Posterior cingulate gyrus (tissue), 11 donors: ENCODE measurements around the gene MRAS.
A peak's percentile ranks its signal among the peaks of the same experiment; 100 is the strongest.
"Not testable (repeated sequence)": the region's sequence is repeated elsewhere in the genome, so short reads cannot be mapped to it uniquely, and the experiment has no call there.

Experiments used
- DNase-seq, 10 donors: peaks; one replicate each; pipeline versions ENCODE4 v3.0.0 to v3.0.0-alpha.2; 2020 to 2021; ENCODE audit warnings: mixed read lengths in 3 of 10
- intact Hi-C: fragments of 100-400 bp; cut with DNase I; formaldehyde crosslinking; loops from one replicate; pipeline ENCODE4 v1.15.1; 2023

The MRAS gene

DNA sequence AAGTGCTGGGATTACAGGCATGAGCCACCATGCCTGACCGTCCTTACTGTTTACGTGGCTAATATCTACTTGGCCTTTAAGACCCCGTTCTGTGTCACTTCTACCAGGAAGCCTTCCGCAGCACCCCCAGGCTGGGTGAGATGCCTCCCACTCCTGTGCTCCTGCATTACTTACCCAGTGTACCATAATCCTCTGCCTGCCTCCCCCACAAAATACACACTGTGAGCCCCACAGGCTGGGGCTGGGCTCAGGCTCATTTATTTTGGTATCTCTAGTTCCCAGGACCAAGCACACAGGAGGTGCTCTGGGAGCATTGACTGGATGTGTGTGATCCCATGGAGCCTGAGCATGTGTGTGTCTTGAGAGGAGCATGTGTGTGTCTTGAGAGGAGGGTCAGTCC, 14.9 kb downstream of the MRAS start:
- DNase-seq, result peak in 2 of 10 donors; percentile 64 to 68
- intact Hi-C loops, result no loop called here

DNA sequence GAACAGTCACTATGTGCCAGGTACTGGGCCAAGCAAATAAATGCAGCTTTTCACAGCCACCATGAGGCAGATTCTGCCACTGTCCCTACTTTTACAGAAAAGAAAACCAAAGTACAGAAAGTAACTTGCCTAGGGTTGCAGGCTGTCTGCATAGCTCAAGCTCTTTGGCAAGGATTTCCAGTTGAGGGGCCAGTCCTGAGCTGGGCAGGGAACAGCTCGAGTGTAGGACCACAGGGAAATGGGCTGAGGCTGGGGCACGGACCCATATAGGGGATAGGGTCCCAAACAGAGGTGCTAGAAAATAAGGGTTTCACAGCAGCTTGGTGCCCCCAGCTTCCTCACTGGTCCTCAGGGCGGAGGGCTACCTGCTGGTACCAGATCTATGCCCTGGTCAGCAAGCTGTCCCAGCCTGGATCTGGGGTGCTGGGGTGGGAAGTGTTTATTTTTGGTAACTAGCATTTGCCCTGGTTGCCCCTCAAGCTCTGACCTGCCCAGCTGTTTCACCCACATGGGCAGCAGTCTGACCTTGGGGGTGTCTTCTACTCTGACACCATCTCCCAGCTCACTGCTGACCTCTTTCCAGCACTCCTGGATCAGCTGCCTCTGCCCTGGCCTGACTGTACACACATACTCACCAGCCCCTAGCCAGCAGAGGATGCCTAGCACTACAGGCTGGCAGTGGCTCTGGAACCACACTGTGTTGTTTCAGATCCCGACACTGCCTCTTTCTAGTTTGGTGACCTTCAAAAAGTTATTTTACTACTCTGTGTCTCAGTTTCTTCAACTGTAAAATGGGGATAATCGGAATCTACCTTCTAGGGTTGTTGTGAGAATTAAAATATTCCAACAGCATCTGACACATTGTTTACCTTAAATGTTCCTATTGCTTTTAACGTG, 16.2 kb downstream of the MRAS start:
- peak in 1 of 10 donors; percentile 64 for DNase-seq
- intact Hi-C loops, result no loop called here

DNA sequence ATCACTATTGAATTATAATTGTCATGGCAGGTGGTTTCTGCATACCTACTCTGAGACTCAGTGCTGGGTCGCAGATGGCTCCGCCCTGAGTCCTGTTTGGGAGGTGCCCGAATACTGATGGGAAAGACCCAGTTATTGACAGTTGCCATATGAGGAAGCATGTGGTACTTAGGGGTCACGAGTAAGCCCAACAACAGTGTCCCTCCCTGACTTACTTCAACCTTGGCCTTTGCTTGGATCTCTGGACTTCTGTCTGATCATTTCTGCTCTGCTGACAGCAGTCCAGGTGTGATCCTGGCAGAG, 16.8 kb downstream of the MRAS start:
- intact Hi-C loops, result no loop called here
- DNase-seq, result peak in 1 of 10 donors; percentile 55

DNA sequence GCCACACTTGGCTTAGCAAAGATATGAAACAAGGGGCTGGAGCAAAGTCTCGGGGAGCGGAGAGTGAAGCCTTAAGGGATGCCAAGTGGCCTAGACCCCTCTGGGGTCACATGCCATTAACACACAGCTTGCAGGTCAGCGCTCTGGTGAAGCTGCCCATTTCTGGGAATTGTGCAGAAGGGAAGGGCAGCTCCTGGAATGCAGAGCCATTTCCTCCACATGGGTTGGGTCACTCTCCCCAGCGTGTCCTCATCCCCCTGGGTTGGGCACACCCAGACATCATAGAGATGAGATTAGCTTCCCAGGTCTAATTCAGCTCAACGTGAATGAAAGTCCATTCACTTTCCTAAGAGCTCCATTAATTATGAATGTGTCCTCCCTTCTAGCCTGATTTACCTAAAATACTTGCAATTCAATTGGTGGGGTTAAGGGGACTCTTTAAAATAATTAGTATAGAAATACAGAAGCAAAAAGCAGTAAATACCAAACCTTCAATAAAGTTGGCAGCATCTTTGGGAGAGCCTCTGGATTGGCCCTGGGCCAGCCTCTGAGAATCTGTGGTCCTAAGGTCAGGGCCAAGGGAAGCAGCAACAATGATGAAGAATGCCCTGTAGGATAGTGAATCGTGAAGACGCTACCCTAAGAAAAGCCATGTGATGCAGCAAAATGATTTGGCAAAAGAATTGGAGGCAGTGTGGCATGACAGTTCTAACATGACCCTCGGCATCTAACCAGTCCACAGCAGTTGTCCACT, 17.8 kb downstream of the MRAS start:
- intact Hi-C loops, result no loop called here
- DNase-seq, result peak in 1 of 10 donors; percentile 67

DNA sequence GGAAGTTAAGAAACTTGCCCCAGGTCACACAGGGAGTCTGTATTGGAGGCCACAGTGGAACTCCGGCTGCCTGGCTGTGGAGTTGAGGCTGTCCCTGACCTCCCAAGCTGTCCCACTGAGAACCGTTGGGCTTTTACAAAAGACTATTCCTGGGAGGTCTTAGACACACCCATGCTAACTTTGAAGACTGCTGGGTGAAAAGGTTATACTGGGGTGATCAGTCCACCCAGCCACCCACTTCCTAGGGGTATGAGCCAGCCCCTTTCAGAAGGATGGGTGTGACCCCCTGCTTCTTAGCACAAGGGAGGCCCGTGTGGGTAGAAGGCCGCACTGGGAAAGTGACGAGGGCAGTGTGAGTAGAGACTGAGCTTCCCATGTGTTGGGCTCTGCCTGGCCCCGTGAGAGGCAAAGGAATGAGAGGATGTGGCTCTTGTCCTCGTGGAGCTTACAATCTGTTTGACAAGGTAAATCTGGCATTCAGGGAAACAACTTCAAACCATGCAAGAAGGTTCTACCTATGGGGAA, 19.0 kb downstream of the MRAS start:
- DNase-seq, result peak in 1 of 10 donors; percentile 73
- intact Hi-C loops, result no loop called here

DNA sequence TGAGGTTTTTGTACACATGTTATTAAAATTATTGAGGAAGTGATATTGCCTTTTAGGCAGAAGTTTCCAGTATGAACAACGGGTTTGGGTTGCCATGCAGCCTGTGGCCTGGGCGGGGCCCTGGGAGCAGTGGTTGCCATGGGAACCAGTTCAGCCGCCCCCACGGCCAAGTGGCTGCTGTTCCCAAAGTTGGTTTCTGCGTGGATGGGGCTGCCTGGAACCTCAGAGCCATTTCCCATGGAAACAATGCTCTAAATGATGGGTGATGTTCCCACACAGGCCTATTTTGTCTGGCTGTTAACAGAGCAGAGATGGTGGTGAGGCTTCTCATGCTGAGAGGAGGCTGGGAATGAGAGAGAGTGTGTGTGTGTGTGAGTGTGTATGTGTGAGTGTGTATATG, 19.5 kb downstream of the MRAS start:
- intact Hi-C loops, result no loop called here
- peak; percentile 38 to 95 (median 76) for DNase-seq

DNA sequence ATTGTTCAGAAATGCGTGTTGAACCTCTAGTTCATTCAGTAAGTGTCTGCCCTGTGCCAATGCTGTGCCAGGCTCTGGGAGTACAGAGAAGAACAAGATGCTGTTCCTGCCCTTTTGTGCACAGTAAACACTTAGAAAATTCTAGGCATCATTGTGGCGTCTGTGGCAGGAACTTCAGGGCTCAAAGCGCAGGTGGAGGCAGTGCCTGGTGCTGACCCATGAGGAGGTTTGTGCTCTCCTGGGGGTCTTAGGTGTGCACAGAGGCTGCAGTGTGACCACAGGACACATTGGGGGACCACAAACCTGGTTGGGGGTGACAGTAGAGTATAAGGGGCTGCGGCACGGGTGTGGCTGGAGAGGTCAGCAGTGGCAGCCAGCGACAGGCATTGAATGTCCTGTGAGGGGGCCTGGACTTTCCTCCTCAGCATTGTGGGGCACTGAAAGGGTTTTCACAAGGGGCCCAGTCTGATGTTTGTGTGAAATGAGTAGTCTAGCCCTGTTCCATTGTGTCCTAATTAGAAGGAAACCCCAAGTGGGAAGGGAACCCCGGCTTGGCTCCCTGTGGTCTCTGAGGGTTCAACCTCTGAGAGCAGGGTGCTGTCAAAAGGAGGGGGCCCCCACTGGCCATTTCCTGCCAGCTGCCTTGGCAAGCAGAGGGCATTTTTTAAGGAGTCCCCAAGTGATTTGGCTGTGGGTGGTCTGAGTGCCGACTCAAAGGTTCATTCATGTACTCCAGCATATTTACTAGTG, 20.9 kb downstream of the MRAS start:
- DNase-seq, result peak in 2 of 10 donors; percentile 77 to 83
- intact Hi-C loops, result no loop called here

DNA sequence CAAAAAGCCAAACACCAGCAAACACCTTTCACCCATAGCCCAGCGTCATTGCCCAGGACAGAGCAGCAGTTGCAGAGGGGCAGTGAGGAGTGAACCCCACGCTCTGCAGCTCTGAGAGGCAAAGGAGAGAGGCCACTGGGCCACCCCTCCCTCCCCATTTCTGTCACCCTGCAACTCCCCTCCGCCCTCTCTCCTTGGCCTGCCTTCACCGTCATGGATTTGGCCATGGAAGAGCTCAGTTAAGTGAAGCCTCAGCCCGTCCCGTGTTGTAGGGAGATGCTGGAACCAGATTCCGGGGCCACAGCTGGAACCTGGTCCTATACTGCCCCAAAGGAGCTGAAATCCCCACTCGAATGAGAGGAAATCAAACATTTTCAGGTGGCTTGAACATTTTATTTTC, 21.9 kb downstream of the MRAS start:
- peak in 1 of 10 donors; percentile 25 for DNase-seq
- intact Hi-C loops, result no loop called here

DNA sequence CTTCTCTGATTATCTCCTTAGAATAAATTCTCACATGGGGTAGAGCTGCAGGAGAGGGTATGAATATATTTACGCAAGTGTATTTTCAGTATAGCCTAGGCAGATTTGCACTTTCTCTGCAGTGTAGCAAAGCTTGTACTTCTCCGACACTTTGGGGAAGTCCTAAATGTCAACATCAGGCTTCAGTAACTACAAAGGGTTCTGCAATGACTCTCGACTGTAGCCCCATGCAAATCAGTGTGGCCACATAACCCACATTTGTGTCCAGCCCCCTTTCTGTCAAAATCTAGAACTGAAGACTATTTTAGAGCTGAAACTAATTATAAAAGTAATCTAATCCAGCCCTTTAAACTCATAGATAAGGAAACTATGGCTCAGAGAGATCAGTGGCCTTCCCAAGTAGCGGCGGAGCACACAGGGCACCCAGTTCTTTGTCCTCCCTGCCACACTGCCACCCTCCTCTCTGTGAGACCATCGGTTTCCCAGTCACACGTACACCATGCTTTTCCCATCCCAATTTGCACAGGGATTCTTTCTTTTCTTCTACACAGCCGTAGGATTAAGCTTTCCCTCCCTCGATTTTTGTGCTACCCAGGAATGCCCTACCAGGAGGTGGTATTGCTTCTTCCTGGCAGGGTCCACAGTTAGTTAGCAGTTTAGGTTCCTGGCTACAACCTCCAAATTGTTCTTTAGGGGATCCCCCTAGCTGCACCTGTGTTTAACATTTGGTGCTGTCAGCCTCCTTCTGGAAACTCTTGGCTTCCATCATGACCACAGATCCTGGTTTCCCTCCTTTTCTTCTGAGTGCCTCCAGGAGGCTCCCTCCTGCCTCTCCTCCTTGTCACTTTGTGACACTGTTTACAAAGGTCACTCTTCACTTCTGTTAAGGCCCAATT, 22.9 kb downstream of the MRAS start:
- peak in 1 of 10 donors; percentile 19 for DNase-seq
- intact Hi-C loops, result no loop called here

DNA sequence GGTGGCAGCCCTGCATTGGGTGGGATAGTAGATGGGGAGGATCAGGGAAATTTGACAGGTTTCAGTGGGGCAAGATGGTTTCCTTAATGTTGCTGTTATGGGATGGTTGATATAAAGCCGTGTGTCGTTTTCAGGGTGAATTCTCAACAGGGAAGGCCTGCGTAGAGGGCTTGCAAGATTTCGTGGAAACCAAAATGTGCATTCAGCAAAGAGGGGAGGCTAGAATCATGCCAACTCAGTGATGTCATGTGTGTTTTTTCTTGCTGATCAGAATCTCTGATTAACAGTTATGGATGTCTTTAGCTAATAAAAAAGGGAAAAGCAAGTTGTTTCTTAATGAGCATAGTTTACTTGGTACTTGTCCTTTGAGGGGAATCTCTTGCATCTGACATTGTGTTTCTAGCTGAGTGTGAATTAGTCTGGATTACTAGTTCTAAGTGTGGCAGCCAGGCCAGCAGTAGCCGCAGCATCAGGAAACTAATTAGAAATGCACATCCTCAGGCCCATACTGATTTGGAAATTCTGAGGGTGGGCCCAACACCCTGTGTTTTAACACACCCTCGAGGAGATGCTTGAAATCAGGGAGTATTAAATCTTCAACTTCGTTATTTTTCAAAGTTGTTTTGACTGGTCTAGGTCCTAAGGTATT, 24.8 kb downstream of the MRAS start:
- intact Hi-C loops, result no loop called here
- no peak for DNase-seq

DNA sequence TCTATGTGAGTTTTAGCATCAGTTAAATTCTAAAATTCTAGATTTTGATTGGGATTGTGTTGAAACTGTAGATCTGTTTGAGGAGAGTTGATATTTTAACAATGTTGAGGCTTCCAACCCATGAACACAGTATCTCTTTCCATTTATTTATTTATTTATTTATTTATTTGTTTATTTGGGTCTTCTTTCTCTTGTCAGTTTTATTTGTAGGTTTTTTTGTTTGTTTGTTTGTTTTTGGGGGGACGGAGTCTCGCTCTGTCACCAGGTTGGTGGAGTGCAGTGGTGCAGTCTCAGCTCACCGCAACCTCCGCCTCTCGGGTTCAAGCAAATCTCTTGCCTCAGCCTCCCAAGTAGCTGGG, 25.3 kb downstream of the MRAS start:
- intact Hi-C loops, result no loop called here
- DNase-seq, result no peak

DNA sequence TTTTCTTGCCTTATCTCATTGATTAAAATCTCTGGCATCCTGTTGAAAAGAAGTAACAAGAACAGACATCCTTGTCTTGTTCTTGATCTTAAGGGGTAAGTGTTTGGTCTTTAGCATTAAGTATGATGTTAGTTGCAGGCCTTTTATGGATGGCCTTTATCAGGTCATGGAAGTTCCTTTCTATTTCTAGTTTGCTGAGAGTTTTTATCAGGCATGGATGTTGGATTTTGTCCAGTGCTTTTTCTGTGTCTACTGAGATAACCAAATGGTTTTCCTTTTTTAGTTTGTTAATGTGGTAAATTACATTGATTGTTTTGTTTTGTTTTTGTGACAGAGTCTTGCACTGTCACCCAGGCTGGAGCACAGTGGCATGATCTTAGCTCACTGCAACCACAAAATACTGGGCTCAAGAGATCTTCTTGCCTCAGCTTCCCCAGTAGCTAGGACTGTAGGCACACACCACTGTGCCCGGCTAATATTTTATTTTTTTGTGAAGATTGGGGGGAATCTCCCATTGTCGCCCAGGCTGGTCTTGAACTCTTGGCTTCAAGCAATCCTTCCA, 26.3 kb downstream of the MRAS start:
- DNase-seq, result no peak
- intact Hi-C loops, result no loop called here

DNA sequence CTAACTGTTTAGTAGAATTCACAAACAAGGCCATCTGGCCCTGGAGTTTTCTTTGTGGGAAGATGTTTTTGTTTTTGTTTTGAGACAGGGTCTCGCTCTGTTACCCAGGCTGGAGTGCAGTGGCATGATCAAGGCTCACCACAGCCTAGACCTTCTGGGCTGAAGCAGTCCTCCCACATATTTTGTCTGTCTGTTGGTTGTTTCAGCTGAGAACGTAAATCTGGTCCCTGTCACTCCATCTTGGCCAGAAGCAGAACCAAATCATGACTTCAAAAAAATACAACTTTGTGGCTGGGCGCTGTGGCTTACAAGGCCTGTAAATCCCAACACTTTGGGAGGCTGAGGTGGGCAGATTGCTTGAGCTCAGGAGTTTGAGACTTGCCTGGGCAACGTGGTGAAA, 27.1 kb downstream of the MRAS start:
- peak in 1 of 10 donors; percentile 24 for DNase-seq
- intact Hi-C loops, result no loop called here

DNA sequence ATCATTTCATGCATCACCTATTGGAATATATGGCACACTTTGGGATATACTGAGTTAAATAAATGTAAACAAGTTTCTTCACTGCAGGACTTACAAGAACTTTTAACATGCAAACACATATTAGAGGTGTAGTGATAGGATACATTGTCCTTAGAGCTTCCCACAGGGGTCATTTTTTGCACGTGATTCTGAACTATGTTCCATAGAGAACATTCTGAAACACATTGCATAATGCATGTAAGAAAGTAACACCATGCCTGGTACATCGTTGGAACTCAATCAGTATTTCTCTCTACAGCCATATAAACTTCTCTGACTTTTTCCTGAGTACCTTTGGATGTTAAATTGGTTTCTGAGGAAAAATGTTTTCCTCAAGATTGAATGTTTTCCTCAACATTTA, 28.3 kb downstream of the MRAS start:
- DNase-seq, result no peak
- intact Hi-C loops, result no loop called here

DNA sequence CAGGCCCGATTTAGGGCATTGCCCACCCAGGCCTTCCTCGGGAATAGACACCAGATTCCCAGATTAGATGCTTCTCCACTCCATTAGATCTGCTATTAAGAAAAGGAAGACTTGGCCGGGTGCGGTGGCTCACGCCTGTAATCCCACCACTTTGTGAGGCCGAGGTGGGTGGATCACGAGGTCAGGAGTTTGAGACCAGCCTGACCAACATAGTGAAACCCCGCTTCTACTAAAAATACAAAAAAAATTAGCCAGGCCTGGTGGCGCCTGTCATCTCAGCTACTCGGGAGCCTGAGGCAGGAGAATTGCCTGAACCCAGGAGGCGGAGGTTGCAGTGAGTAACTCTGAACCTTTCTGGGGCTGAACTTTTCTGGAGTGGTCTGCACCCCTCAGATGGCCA, 28.8 kb downstream of the MRAS start:
- peak in 1 of 10 donors; percentile 24 for DNase-seq
- intact Hi-C loops, result not testable (repeated sequence)

DNA sequence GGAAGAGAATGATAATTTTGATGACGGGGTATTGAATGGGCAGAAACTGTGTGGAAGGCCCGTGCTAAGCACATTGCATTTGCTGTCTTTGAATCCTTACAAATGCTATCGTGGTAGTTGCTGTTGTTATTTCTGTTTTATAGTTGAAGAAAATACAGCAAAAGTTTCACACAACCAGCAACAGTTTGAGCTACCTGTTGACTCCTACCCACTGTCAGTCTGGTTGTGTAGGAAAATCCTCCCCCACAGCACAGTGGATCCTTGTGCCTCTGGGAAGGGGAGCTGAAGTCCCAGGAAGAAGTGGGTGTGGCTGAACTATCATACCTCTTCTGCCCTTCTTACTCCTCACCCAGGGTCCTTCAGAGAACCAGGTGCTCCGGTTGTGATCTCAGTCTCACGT, 29.4 kb downstream of the MRAS start:
- intact Hi-C loops, result no loop called here
- peak in 1 of 10 donors; percentile 6 for DNase-seq

DNA sequence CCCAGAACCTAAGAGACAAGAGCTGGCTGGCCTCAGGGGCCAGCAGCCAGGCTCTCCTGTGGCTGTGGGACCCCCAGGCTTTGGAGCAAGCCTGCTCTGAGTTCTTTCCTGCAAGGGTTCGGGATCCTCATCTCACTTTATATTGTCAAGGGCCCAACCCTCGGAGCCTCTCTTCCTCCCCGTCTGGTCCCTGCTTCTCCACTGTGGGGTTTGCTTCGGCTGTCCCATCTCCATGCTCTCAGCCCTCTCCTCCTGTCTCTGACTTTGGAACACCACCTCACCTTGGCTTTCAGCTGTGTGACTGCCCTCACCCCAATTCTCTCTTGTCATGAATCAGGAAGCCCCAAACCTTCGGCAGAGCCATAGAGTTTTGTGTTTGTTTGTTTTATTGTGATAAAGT, 30.0 kb downstream of the MRAS start:
- intact Hi-C loops, result no loop called here
- peak in 1 of 10 donors; percentile 21 for DNase-seq

DNA sequence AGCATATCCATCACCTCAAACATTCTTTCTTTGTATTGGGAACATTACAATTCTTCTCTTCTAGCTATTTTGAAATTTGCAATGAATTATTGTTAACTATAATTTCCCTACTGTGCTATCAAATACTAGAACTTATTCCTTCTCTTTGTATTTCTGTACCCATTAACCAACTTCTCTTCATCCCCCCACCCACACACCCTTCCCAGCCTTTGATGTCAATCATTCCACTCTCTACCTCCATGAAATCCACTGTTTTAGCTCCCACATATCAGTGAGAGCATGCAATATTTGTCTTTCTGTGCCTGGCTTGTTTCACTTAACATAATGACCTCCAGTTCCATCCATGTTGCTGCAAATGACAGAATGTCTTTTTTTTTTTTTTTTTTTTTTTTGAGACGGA, 30.6 kb downstream of the MRAS start:
- DNase-seq, result no peak
- intact Hi-C loops, result no loop called here

DNA sequence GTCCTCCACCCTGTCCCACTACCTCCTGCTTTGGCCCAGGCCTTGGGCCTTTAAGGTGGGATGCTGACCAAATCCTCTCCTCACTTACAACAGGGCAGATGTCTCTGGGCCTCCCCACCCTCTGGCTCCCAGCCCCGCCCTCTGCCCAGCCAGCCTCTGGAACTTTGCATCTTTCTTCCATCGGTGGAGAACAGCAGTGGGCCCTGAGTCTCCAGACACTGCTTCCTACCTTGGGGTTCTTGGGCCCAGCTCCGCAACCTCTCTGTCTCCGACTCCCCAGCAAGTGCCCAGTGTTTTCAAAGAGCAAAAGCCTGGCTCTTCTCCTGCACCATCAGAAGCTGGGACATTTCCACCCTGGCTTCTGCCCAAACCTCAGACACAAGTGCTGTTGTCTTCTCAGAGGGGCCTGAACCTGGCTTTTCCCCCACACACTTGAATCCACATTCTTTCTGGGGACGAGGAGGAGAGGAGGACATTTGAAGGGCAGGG, 33.1 kb downstream of the MRAS start:
- peak; percentile 63 to 96 (median 80) for DNase-seq
- intact Hi-C loops, result loop anchor here (5.0 kb wide), 1 partner anchor 34 kb away; the partner anchor contains the start of gene MRAS
